GM12874 (cell line): ENCODE measurements around the gene ARHGAP26.

Experiments
- CTCF ChIP-seq: IDR thresholded peaks from 2 replicates; pipeline ENCODE4 v1.5.1; 2011; ENCODE audit warnings: low read depth, mild to moderate bottlenecking, control low read depth, low read length, moderate library complexity; ENCODE audit not compliant: insufficient read depth

ARHGAP26 gene

GRCh38 chr5:142767178-142767577 is 3.0 kb upstream of the ARHGAP26 start:
- TF ChIP-seq CTCF = no peak

- no peak for TF ChIP-seq CTCF
These were observed 2.3 kb upstream of the ARHGAP26 start for GRCh38 chr5:142767911-142768310.

GRCh38 chr5:142769251-142769792 is 855 bp upstream of the ARHGAP26 start:
- no peak for TF ChIP-seq CTCF

GRCh38 chr5:142770650-142771609 is 753 bp downstream of the ARHGAP26 start:
- no peak for TF ChIP-seq CTCF

GRCh38 chr5:142771666-142772065 is 1.5 kb downstream of the ARHGAP26 start:
- no peak for TF ChIP-seq CTCF

- TF ChIP-seq CTCF = no peak
These were observed 2.5 kb downstream of the ARHGAP26 start for GRCh38 chr5:142772446-142773293.

GRCh38 chr5:142777099-142777498 is 6.9 kb downstream of the ARHGAP26 start:
- TF ChIP-seq CTCF = no peak
